SK-N-SH (cell line): ENCODE measurements around the gene SAP30BP.

ENCODE experiments used
- EP300 ChIP-seq, 2 experiments: IDR thresholded peaks; 2 replicates each; pipeline versions ENCODE4 v1.4.0 to v1.6.1; 2012; ENCODE audit warnings: borderline replicate concordance in 1 of 2, low read depth in 1 of 2, low read length in 1 of 2
- FOXM1 ChIP-seq: IDR thresholded peaks from 2 replicates; pipeline ENCODE4 v1.4.0; 2012; ENCODE audit warnings: low read depth, mild to moderate bottlenecking
- MAX ChIP-seq: IDR thresholded peaks from 2 replicates; pipeline ENCODE4 v1.4.0; 2012; ENCODE audit warnings: low read depth
- MXI1 ChIP-seq: IDR thresholded peaks from 2 replicates; pipeline ENCODE4 v1.6.1; 2012; ENCODE audit warnings: mild to moderate bottlenecking, low read depth, low read length, improper control_type of control experiment
- POLR2AphosphoS5 ChIP-seq: IDR thresholded peaks from 2 replicates; pipeline ENCODE4 v1.6.1; 2012; ENCODE audit warnings: low read depth, low read length
- SIN3A ChIP-seq: IDR thresholded peaks from 2 replicates; pipeline ENCODE4 v1.6.1; 2012; ENCODE audit warnings: low read depth, mild to moderate bottlenecking, low read length, moderate library complexity, borderline replicate concordance
- TAF1 ChIP-seq: IDR thresholded peaks from 2 replicates; pipeline ENCODE4 v1.6.1; 2012; ENCODE audit warnings: low read depth, mild to moderate bottlenecking, low read length, moderate library complexity, borderline replicate concordance
- TEAD4 ChIP-seq: IDR thresholded peaks from 2 replicates; pipeline ENCODE4 v1.4.0; 2012; ENCODE audit warnings: mild to moderate bottlenecking, borderline replicate concordance; ENCODE audit not compliant: insufficient read depth
- YY1 ChIP-seq: IDR thresholded peaks from 2 replicates; pipeline ENCODE4 v1.4.0; 2012; ENCODE audit warnings: low read depth, mild to moderate bottlenecking
- TF ChIP-seq, protein P1 (sequence below): fragments of 150-350 bp; IDR thresholded peaks from 2 replicates; pipeline ENCODE4 v1.6.1; 2016; ENCODE audit warnings: mild to moderate bottlenecking, low read depth, low read length
- TF ChIP-seq, protein P2 (sequence below): fragments of 200-600 bp; sonication (generic); IDR thresholded peaks from 2 replicates; pipeline ENCODE4 v1.6.1; 2017; ENCODE audit warnings: antibody characterized with exemption, mild to moderate bottlenecking, moderate library complexity
- TF ChIP-seq, protein P3 (sequence below): IDR thresholded peaks from 2 replicates; pipeline ENCODE4 v1.6.1; 2012; ENCODE audit warnings: mild to moderate bottlenecking, low read depth, low read length, moderate library complexity

GRCh38 chr17:75685499-75685898, 18.4 kb downstream of the SAP30BP start:
- TF ChIP-seq EP300 (IDR thresholded peaks at IDR 0.05; ENCODE audit: borderline replicate concordance in 1 of 2, low read depth in 1 of 2, low read length in 1 of 2) = no peak
- TF ChIP-seq, protein P1, sequence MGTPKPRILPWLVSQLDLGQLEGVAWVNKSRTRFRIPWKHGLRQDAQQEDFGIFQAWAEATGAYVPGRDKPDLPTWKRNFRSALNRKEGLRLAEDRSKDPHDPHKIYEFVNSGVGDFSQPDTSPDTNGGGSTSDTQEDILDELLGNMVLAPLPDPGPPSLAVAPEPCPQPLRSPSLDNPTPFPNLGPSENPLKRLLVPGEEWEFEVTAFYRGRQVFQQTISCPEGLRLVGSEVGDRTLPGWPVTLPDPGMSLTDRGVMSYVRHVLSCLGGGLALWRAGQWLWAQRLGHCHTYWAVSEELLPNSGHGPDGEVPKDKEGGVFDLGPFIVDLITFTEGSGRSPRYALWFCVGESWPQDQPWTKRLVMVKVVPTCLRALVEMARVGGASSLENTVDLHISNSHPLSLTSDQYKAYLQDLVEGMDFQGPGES = no peak
- TF ChIP-seq, protein P2, sequence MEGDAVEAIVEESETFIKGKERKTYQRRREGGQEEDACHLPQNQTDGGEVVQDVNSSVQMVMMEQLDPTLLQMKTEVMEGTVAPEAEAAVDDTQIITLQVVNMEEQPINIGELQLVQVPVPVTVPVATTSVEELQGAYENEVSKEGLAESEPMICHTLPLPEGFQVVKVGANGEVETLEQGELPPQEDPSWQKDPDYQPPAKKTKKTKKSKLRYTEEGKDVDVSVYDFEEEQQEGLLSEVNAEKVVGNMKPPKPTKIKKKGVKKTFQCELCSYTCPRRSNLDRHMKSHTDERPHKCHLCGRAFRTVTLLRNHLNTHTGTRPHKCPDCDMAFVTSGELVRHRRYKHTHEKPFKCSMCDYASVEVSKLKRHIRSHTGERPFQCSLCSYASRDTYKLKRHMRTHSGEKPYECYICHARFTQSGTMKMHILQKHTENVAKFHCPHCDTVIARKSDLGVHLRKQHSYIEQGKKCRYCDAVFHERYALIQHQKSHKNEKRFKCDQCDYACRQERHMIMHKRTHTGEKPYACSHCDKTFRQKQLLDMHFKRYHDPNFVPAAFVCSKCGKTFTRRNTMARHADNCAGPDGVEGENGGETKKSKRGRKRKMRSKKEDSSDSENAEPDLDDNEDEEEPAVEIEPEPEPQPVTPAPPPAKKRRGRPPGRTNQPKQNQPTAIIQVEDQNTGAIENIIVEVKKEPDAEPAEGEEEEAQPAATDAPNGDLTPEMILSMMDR = no peak
- no peak for TF ChIP-seq YY1
- TF ChIP-seq POLR2AphosphoS5 = no peak
- TF ChIP-seq SIN3A = no peak
- TF ChIP-seq TEAD4 = no peak
- TF ChIP-seq, protein P3, sequence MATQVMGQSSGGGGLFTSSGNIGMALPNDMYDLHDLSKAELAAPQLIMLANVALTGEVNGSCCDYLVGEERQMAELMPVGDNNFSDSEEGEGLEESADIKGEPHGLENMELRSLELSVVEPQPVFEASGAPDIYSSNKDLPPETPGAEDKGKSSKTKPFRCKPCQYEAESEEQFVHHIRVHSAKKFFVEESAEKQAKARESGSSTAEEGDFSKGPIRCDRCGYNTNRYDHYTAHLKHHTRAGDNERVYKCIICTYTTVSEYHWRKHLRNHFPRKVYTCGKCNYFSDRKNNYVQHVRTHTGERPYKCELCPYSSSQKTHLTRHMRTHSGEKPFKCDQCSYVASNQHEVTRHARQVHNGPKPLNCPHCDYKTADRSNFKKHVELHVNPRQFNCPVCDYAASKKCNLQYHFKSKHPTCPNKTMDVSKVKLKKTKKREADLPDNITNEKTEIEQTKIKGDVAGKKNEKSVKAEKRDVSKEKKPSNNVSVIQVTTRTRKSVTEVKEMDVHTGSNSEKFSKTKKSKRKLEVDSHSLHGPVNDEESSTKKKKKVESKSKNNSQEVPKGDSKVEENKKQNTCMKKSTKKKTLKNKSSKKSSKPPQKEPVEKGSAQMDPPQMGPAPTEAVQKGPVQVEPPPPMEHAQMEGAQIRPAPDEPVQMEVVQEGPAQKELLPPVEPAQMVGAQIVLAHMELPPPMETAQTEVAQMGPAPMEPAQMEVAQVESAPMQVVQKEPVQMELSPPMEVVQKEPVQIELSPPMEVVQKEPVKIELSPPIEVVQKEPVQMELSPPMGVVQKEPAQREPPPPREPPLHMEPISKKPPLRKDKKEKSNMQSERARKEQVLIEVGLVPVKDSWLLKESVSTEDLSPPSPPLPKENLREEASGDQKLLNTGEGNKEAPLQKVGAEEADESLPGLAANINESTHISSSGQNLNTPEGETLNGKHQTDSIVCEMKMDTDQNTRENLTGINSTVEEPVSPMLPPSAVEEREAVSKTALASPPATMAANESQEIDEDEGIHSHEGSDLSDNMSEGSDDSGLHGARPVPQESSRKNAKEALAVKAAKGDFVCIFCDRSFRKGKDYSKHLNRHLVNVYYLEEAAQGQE = no peak
- no peak for TF ChIP-seq FOXM1
- no peak for TF ChIP-seq MXI1
- no peak for TF ChIP-seq TAF1
- no peak for TF ChIP-seq MAX
